ENCODE data around the gene HRCT1. TPM values are rescaled to one million over a fixed set of nuclear protein-coding genes. Genes with fewer than 3 reads are reported as not detected.

Gene HRCT1
- total RNA-seq, 6 experiments from 2014 or later: 0.40 to 1.4 (median 0.98) TPM

DNA sequence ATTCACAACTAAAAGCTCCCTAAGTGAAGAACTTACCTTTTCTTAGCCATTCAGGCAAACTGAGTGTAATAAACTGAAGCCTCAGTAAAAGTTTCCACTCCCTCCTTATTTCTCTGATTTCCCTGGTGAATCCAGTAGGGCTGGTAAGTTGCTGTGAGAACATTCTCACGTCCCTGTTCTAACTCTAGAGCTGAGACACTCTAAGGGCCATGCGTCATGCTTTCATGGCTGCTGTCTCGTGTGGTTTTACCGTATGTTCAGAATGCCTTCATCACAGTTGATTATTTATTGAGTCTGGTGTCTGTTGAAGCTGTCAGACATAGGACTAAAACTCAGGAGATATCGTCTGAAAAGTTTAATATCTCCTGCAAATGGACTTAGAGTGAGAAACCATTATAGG lies 50.6 kb downstream of the HRCT1 start:
- Histone ChIP-seq H3K27me3 (no peaks in the 10 kb centered on the region), H3K27ac (no peak overlapping the region), H3K4me1 (no peaks in the 10 kb centered on the region), H3K9me3 (no peaks in the 10 kb centered on the region), H3K36me3 (no peaks in the 10 kb centered on the region), H3K4me3 (no peak overlapping the region)
- TF ChIP-seq POLR2A (IDR thresholded peaks at IDR 0.05): no peak
- TF ChIP-seq, protein P1, sequence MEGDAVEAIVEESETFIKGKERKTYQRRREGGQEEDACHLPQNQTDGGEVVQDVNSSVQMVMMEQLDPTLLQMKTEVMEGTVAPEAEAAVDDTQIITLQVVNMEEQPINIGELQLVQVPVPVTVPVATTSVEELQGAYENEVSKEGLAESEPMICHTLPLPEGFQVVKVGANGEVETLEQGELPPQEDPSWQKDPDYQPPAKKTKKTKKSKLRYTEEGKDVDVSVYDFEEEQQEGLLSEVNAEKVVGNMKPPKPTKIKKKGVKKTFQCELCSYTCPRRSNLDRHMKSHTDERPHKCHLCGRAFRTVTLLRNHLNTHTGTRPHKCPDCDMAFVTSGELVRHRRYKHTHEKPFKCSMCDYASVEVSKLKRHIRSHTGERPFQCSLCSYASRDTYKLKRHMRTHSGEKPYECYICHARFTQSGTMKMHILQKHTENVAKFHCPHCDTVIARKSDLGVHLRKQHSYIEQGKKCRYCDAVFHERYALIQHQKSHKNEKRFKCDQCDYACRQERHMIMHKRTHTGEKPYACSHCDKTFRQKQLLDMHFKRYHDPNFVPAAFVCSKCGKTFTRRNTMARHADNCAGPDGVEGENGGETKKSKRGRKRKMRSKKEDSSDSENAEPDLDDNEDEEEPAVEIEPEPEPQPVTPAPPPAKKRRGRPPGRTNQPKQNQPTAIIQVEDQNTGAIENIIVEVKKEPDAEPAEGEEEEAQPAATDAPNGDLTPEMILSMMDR (IDR thresholded peaks at IDR 0.05): no peak
- DNase-seq: no peak
- intact Hi-C loops (cut with DNase I): loop anchor here in 1 of 2 donors (10.0 kb wide), 1 partner anchor 48 kb away; no protein-coding TSS in a partner anchor
- no peak for ATAC-seq
- 65% methylated on average over 5 of the region's 5 CpGs for WGBS (ENCODE audit: insufficient coverage, low coverage, low lambda C conversion rate, missing lambda C conversion rate)

Other genes starting within 250 kb of the HRCT1 start
- gene RMRP, start 248.2 kb upstream of the HRCT1 start, total RNA-seq: over 10,000 TPM in 2 of 6 experiments, 1,000 to 10,000 TPM in 4; 1,534 to 17,791 (median 6,650) TPM
- 10 to 100 TPM; 10.0 to 24.2 (median 15.3) TPM for gene CCDC107, start 247.9 kb upstream of the HRCT1 start, total RNA-seq
- 1 to 10 TPM in 1 of 6 experiments, under 1 TPM in 5; 0.11 to 3.6 (median 0.43) TPM for gene ARHGEF39, start 241.0 kb upstream of the HRCT1 start, total RNA-seq
- 1 to 10 TPM in 1 of 6 experiments, under 1 TPM in 4, not detected in 1; 0.64 to 1.6 (median 0.93) TPM for gene CA9, start 232.3 kb upstream of the HRCT1 start, total RNA-seq
- 10 to 100 TPM in 4 of 6 experiments, 1 to 10 TPM in 2; 4.7 to 23.3 (median 12.4) TPM for gene TPM2, start 216.3 kb upstream of the HRCT1 start, total RNA-seq
- 100 to 1,000 TPM; 103 to 168 (median 128) TPM for gene TLN1, start 174.0 kb upstream of the HRCT1 start, total RNA-seq
- gene CREB3, start 173.5 kb upstream of the HRCT1 start, total RNA-seq: 10 to 100 TPM; 12.1 to 35.2 (median 17.8) TPM
- 10 to 100 TPM; 29.5 to 53.7 (median 35.2) TPM for gene GBA2, start 157.0 kb upstream of the HRCT1 start, total RNA-seq
- gene RGP1, start 156.9 kb upstream of the HRCT1 start, total RNA-seq: 10 to 100 TPM in 5 of 6 experiments, 1 to 10 TPM in 1; 9.5 to 13.0 (median 11.4) TPM
- not detected for gene MSMP, start 151.9 kb upstream of the HRCT1 start, total RNA-seq
- 10 to 100 TPM in 5 of 6 experiments, 1 to 10 TPM in 1; 2.8 to 34.5 (median 13.1) TPM for gene NPR2, start 114.6 kb upstream of the HRCT1 start, total RNA-seq
- gene SPAG8, start 93.9 kb upstream of the HRCT1 start, total RNA-seq: 1 to 10 TPM in 1 of 6 experiments, under 1 TPM in 2, not detected in 3; 0.42 to 1.3 (median 0.80) TPM
- gene HINT2, start 91.2 kb upstream of the HRCT1 start, total RNA-seq: 10 to 100 TPM; 46.0 to 86.3 (median 67.1) TPM
- gene FAM221B, start 77.5 kb upstream of the HRCT1 start, total RNA-seq: not detected
- 1 to 10 TPM; 1.7 to 4.7 (median 3.5) TPM for gene TMEM8B, start 77.0 kb upstream of the HRCT1 start, total RNA-seq
- not detected for gene OR13J1, start 35.8 kb upstream of the HRCT1 start, total RNA-seq
- gene SPAAR, start 3.3 kb downstream of the HRCT1 start, total RNA-seq: 1 to 10 TPM in 1 of 6 experiments, under 1 TPM in 5; 0.37 to 1.4 (median 0.84) TPM
- gene OR2S2, start 52.0 kb downstream of the HRCT1 start, total RNA-seq: not detected
- 1 to 10 TPM; 2.0 to 6.2 (median 2.6) TPM for gene RECK, start 130.7 kb downstream of the HRCT1 start, total RNA-seq
- gene GLIPR2, start 230.5 kb downstream of the HRCT1 start, total RNA-seq: 1 to 10 TPM; 1.2 to 3.9 (median 2.5) TPM